H9 (cell line): ENCODE measurements around the gene BAIAP2L1. TPM values are rescaled to one million over a fixed set of nuclear protein-coding genes. Genes with fewer than 3 reads are reported as not detected.

Source experiments
- DNase-seq: peaks from one replicate; pipeline ENCODE4 v3.0.0-alpha.2; 2017
- H2AFZ ChIP-seq: one replicate; pipeline ENCODE4 v1.6.1; 2013; ENCODE audit warnings: mild to moderate bottlenecking, low read length, control low read depth, moderate library complexity
- H2AK5ac ChIP-seq: 2 replicates; pipeline ENCODE4 v1.6.1; 2013; ENCODE audit warnings: low read length, control low read depth, mixed read lengths; ENCODE audit not compliant: insufficient read length
- H2BK120ac ChIP-seq: one replicate; pipeline ENCODE4 v1.6.1; 2013; ENCODE audit warnings: low read depth, mild to moderate bottlenecking, low read length, control low read depth, inconsistent platforms; ENCODE audit not compliant: poor library complexity, severe bottlenecking
- H2BK12ac ChIP-seq: 2 replicates; pipeline ENCODE4 v1.6.1; 2013; ENCODE audit warnings: low read length, control low read depth, mixed read lengths, low read depth; ENCODE audit not compliant: insufficient read length
- H2BK15ac ChIP-seq: 2 replicates; pipeline ENCODE4 v1.6.1; 2013; ENCODE audit warnings: low read depth, low read length, control low read depth
- H2BK20ac ChIP-seq: one replicate; pipeline ENCODE4 v1.6.1; 2013; ENCODE audit warnings: low read depth, mild to moderate bottlenecking, low read length, control low read depth, inconsistent platforms; ENCODE audit not compliant: poor library complexity, severe bottlenecking
- H2BK5ac ChIP-seq: 2 replicates; pipeline ENCODE4 v1.6.1; 2013; ENCODE audit warnings: low read length, control low read depth, mixed read lengths; ENCODE audit not compliant: insufficient read length
- H3K14ac ChIP-seq: 2 replicates; pipeline ENCODE4 v1.6.1; 2013; ENCODE audit warnings: low read length, control low read depth; ENCODE audit not compliant: insufficient read depth
- H3K18ac ChIP-seq: 2 replicates; pipeline ENCODE4 v1.6.1; 2013; ENCODE audit warnings: low read depth, mild to moderate bottlenecking, mixed read lengths, low read length, control low read depth; ENCODE audit not compliant: insufficient read length
- H3K23ac ChIP-seq: 2 replicates; pipeline ENCODE4 v1.6.1; 2013; ENCODE audit warnings: low read length, control low read depth, mixed read lengths, low read depth; ENCODE audit not compliant: insufficient read length
- H3K23me2 ChIP-seq: 2 replicates; pipeline ENCODE4 v1.6.1; 2013; ENCODE audit warnings: low read depth, mild to moderate bottlenecking, mixed read lengths, low read length, control low read depth; ENCODE audit not compliant: insufficient read length, poor library complexity, severe bottlenecking
- H3K27ac ChIP-seq: 2 replicates; pipeline ENCODE4 v1.5.1; 2013; ENCODE audit warnings: low read length, control low read depth, mixed read lengths, low read depth; ENCODE audit not compliant: insufficient read length
- H3K27me3 ChIP-seq: 2 replicates; pipeline ENCODE4 v1.6.1; 2013; ENCODE audit warnings: low read length, control low read depth, inconsistent platforms; ENCODE audit not compliant: insufficient read depth
- H3K4ac ChIP-seq: 2 replicates; pipeline ENCODE4 v1.6.1; 2013; ENCODE audit warnings: low read depth, mild to moderate bottlenecking, control low read depth, inconsistent platforms, low read length, moderate library complexity
- H3K4me1 ChIP-seq: 2 replicates; pipeline ENCODE4 v1.6.1; 2013; ENCODE audit warnings: low read length, control low read depth, inconsistent platforms; ENCODE audit not compliant: insufficient read depth
- H3K4me2 ChIP-seq: 2 replicates; pipeline ENCODE4 v1.6.1; 2013; ENCODE audit warnings: low read length, control low read depth, mixed read lengths; ENCODE audit not compliant: insufficient read length, insufficient read depth
- H3K56ac ChIP-seq: 2 replicates; pipeline ENCODE4 v1.6.1; 2013; ENCODE audit warnings: low read depth, mild to moderate bottlenecking, mixed read lengths, low read length, control low read depth; ENCODE audit not compliant: insufficient read length
- H3K79me1 ChIP-seq: 2 replicates; pipeline ENCODE4 v1.6.1; 2013; ENCODE audit warnings: low read depth, mild to moderate bottlenecking, moderate library complexity, low read length, control low read depth, inconsistent platforms; ENCODE audit not compliant: insufficient read depth, poor library complexity, severe bottlenecking
- H3K79me2 ChIP-seq: 2 replicates; pipeline ENCODE4 v1.6.1; 2013; ENCODE audit warnings: low read length, control low read depth, inconsistent platforms; ENCODE audit not compliant: insufficient read depth
- H3K9ac ChIP-seq: 2 replicates; pipeline ENCODE4 v1.6.1; 2013; ENCODE audit warnings: low read length, control low read depth, mixed read lengths; ENCODE audit not compliant: insufficient read length; ENCODE audit errors: extremely low read depth
- H3K9me3 ChIP-seq: one replicate; pipeline ENCODE4 v1.6.1; 2013; ENCODE audit warnings: low read depth, low read length, inconsistent platforms; ENCODE audit not compliant: control insufficient read depth
- H3T11ph ChIP-seq: one replicate; pipeline ENCODE4 v1.6.1; 2013; ENCODE audit warnings: mild to moderate bottlenecking, low read length, control low read depth, inconsistent platforms
- H4K20me1 ChIP-seq: one replicate; pipeline ENCODE4 v1.6.1; 2013; ENCODE audit not compliant: control insufficient read depth, insufficient read length, insufficient read depth
- H4K5ac ChIP-seq: 2 replicates; pipeline ENCODE4 v1.6.1; 2013; ENCODE audit warnings: low read depth, mild to moderate bottlenecking, mixed read lengths, low read length, control low read depth; ENCODE audit not compliant: insufficient read length
- H4K8ac ChIP-seq: replicated peaks from 2 replicates; pipeline ENCODE4 v1.6.1; 2013; ENCODE audit warnings: low read length, control low read depth, mixed read lengths, low read depth; ENCODE audit not compliant: insufficient read length
- H4K91ac ChIP-seq: 2 replicates; pipeline ENCODE4 v1.6.1; 2013; ENCODE audit warnings: low read depth, mild to moderate bottlenecking, moderate library complexity, mixed read lengths, low read length, control low read depth; ENCODE audit not compliant: insufficient read length
- H3K27ac Mint-ChIP-seq, 3 experiments: 2 replicates in 2 of 3; 3 replicates in 1 of 3; pipeline ENCODE4 v1.8.0; 2020 to 2021; ENCODE audit warnings: mixed read lengths in 3 of 3, mild to moderate bottlenecking in 1 of 3, moderate library complexity in 1 of 3
- H3K27me3 Mint-ChIP-seq: 2 replicates; pipeline ENCODE4 v1.8.0; 2021; ENCODE audit warnings: low read depth, mild to moderate bottlenecking, moderate library complexity, mixed read lengths
- H3K36me3 Mint-ChIP-seq, 3 experiments: 2 replicates in 2 of 3; 3 replicates in 1 of 3; pipeline ENCODE4 v1.8.0; 2020 to 2021; ENCODE audit warnings: low read depth in 3 of 3, mixed read lengths in 3 of 3; ENCODE audit not compliant: insufficient read depth in 1 of 3
- H3K4me1 Mint-ChIP-seq, 2 experiments: 2 replicates each; pipeline ENCODE4 v1.8.0; 2020; ENCODE audit warnings: mixed read lengths in 2 of 2
- H3K4me3 Mint-ChIP-seq, 2 experiments: 2 replicates in 1 of 2; 3 replicates in 1 of 2; pipeline ENCODE4 v1.8.0; 2020 to 2021; ENCODE audit warnings: mild to moderate bottlenecking in 2 of 2, mixed read lengths in 2 of 2, moderate library complexity in 1 of 2
- H3K9me3 Mint-ChIP-seq, 2 experiments: 2 replicates in 1 of 2; 3 replicates in 1 of 2; pipeline ENCODE4 v1.8.0; 2020; ENCODE audit warnings: mild to moderate bottlenecking in 2 of 2, mixed read lengths in 2 of 2, moderate library complexity in 1 of 2
- CTCF ChIP-seq: fragments of 200-600 bp; sonication (generic); conservative IDR thresholded peaks from 3 replicates; pipeline ENCODE4 v1.8.0; 2021; ENCODE audit warnings: antibody characterized with exemption, mild to moderate bottlenecking
- WGBS: extraction: QIAGEN DNeasy Blood & Tissue Kit; methylation state at CpG from one replicate; pipeline ENCODE4 v1.1.7; 2013; ENCODE audit warnings: missing lambda C conversion rate, low lambda C conversion rate, mixed read lengths; ENCODE audit not compliant: insufficient read length; ENCODE audit errors: extremely low coverage; 5-methylcytosine and 5-hydroxymethylcytosine counted together
- total RNA-seq: library from RNA; stranded (reverse); gene quantifications from 2 replicates; pipeline ENCODE4 v1.2.1, GENCODE V29; 2021

The BAIAP2L1 gene
- total RNA-seq, 1 experiment from 2014 or later = 25.9 TPM

GRCh38 chr7:98376711-98377110 lies 24.2 kb downstream of the BAIAP2L1 start:
- Histone ChIP-seq H3K14ac (no peak overlapping the region), H3K4me1 (no peaks in the 10 kb centered on the region), H3K79me1 (peaks cover 2% of the 10 kb centered on the region), H2AFZ (no peak overlapping the region), H3K9ac (no peak overlapping the region), H2AK5ac (no peak overlapping the region), H2BK12ac (no peak overlapping the region), H3T11ph (no peak overlapping the region), H3K79me2 (peaks cover 4% of the 10 kb centered on the region; the same call in 1 of the 2 replicates), H4K5ac (no peak overlapping the region), H4K20me1 (no peaks in the 10 kb centered on the region), H4K91ac (no peak overlapping the region), H2BK20ac (no peak overlapping the region), H3K18ac (no peak overlapping the region), H3K56ac (no peak overlapping the region), H3K23me2 (no peaks in the 10 kb centered on the region), H2BK15ac (no peak overlapping the region), H3K9me3 (no peaks in the 10 kb centered on the region), H4K8ac (no peak overlapping the region), H3K27me3 (no peaks in the 10 kb centered on the region), H3K4me2 (no peak overlapping the region), H2BK5ac (no peak overlapping the region), H3K4ac (no peak overlapping the region), H3K23ac (no peak overlapping the region), H3K27ac (no peak overlapping the region), H2BK120ac (no peak overlapping the region)
- Mint-ChIP-seq H3K27ac (no peak overlapping the region; a peak in 1 of 7 replicates), H3K4me3 (no peak overlapping the region), H3K4me1 (0 out of 4 replicates have a peak, but pooled peaks cover 0 to 2% of the 10 kb centered on the region in 2 experiments), H3K36me3 (peaks cover 9 to 24% (median 12%) of the 10 kb centered on the region in 3 experiments; a peak in 6 of 7 replicates), H3K27me3 (no peaks in the 10 kb centered on the region), H3K9me3 (no peaks in the 10 kb centered on the region)
- WGBS = no CpG with 5 or more reads among the region's 6 CpGs
- DNase-seq = no peak
- TF ChIP-seq CTCF = no peak
